Measurements from ENCODE around the gene WDR18.
A peak's percentile ranks its signal among the peaks of the same experiment; 100 is the strongest.

WDR18 gene

DNA sequence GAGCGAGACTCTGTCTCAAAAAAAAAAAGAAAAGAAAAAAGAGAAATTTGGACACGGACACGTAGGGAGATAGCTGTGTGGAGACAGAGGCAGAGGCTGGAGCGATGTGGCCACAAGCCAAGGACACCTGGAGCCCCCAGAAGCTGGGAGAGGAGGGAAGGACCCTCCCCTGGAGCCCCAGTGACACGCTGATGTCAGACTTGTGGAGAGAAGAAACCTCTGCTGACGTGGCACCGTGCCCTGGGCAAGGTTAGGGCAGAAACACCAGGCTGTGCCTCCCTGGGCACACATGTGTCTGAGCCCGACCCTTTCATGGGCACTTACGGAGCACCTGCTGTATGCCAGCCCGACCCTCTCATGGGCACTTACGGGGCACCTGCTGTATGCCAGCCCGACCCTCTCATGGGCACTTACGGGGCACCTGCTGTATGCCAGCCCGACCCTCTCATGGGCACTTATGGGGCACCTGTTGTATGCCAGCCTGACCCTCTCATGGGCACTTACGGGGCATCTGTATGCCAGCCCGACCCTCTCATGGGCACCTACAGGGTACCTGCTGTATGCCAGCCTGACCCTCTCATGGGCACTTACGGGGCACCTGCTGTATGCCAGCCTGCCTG lies 40.5 kb upstream of the WDR18 start:
- Histone ChIP-seq H3K9ac (ENCODE audit: low read length) (no peak overlapping the region), H3K27ac (ENCODE audit: low read depth, low read length) (no peak overlapping the region), H3K4me1 (ENCODE audit: control insufficient read depth, insufficient read depth, low read length) (no peaks in the 10 kb centered on the region), H3K27me3 (ENCODE audit: control insufficient read depth, insufficient read depth, low read length) (no peaks in the 10 kb centered on the region), H3K9me3 (ENCODE audit: control insufficient read depth, insufficient read depth, low read depth, low read length) (no peaks in the 10 kb centered on the region), H3K4me3 (ENCODE audit: low read depth, low read length) (no peak overlapping the region), H3K36me3 (ENCODE audit: control insufficient read depth, insufficient read depth, low read length) (peaks cover 53% of the 10 kb centered on the region)

DNA sequence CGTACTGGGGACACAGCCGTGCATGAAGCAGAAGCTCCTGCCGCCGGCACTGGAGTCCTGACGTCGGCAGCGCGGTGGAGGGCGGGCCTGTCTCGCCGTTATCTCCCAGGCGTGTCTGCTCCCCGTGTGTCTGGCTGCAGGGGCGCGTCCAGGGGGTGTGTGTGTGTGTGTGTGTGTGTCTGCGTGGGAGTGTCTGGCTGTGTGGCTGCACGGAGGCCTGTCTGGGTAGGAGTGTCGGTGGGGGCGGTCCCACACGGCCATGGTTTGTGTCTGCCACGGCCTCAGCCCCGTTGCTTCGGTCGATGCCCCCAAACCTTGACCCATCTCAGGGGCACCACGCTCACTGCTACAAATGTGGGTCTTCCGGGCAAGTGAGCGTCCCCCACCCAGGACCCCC lies 40.0 kb upstream of the WDR18 start:
- Histone ChIP-seq H3K9ac (ENCODE audit: low read length) (no peak overlapping the region), H3K27ac (ENCODE audit: low read depth, low read length) (no peak overlapping the region), H3K9me3 (ENCODE audit: control insufficient read depth, insufficient read depth, low read depth, low read length) (no peaks in the 10 kb centered on the region), H3K27me3 (ENCODE audit: control insufficient read depth, insufficient read depth, low read length) (no peaks in the 10 kb centered on the region), H3K4me1 (ENCODE audit: control insufficient read depth, insufficient read depth, low read length) (no peaks in the 10 kb centered on the region), H3K36me3 (ENCODE audit: control insufficient read depth, insufficient read depth, low read length) (peaks cover 52% of the 10 kb centered on the region), H3K4me3 (ENCODE audit: low read depth, low read length) (no peak overlapping the region)

DNA sequence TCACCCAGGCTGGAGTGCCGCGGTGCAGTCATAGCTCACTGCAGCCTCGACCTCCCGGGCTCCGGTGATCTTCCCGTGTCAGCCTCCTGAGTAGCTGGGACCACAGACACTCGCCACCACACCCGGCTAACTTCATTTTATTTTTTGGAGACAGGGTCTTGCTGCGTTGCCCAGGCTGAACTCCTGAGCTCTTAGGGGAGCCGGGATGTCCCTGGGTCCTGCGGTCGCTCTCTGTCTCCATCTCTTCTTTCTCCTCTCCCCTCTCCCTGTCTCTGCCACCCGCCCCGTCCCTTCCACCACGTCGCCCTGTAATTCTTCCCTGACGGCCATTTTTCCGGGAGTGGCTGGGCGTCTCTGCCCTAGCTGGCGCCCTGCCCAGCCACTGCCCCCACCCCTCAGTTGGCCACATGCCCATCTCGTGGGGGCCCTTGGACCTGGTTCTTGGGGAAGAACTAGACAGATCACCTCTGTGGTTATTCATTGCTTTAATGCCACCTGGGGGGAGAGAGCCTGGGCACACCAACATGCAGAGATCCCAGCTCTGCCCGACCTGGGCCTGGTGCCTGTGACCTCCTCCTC lies 39.4 kb upstream of the WDR18 start:
- H3K27me3 ChIP-seq (ENCODE audit: control insufficient read depth, insufficient read depth, low read length): no peaks in the 10 kb centered on the region
- H3K4me1 ChIP-seq (ENCODE audit: control insufficient read depth, insufficient read depth, low read length): no peaks in the 10 kb centered on the region
- no peak overlapping the region for H3K27ac ChIP-seq (ENCODE audit: low read depth, low read length)
- no peak overlapping the region for H3K9ac ChIP-seq (ENCODE audit: low read length)
- H3K4me3 ChIP-seq (ENCODE audit: low read depth, low read length): no peak overlapping the region
- H3K9me3 ChIP-seq (ENCODE audit: control insufficient read depth, insufficient read depth, low read depth, low read length): no peaks in the 10 kb centered on the region
- H3K36me3 ChIP-seq (ENCODE audit: control insufficient read depth, insufficient read depth, low read length): peaks cover 46% of the 10 kb centered on the region

DNA sequence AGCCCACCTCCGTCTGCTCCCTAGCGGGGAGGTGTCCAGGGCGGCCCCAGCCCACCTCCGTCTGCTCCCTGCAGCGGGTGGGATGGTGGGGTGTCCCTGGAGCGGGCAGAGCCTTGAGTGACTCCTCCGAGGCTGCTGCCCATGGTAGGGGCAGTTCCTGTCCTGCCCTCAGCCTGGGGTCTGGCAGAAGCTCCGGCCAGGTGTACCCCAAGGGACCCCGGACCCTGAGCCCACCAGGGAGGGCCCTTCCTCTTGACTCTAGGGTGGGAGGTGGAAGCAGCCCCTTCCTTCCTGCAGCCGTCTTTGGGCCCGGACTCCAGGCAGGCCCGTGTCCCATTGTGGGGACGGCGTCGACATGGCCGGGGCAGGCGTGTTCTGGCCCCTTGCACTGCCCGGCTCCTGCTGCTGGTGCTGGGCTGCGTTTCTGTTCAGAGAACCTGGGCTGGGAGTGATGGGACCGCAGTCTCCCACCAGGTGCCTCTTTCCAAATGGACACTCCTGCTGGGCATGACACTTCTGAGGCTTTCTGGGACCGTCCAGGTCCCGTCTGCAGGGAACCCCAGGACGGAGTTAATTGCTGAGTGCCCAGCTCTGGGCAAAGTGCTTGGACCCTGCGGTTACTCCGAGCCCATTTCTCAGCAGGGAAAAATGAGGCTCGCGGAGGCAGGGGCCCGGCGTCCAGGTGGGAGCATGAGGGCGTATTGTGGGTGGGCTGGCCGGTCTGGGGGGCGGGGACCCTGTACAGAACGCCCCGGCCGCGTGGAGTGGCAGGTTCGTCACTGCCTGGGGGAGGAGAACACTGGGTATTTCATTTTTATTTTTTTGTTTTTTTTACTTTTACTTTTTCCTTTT lies 38.5 kb upstream of the WDR18 start:
- no peaks in the 10 kb centered on the region for H3K4me1 ChIP-seq (ENCODE audit: control insufficient read depth, insufficient read depth, low read length)
- H3K36me3 ChIP-seq (ENCODE audit: control insufficient read depth, insufficient read depth, low read length): peaks cover 41% of the 10 kb centered on the region

DNA sequence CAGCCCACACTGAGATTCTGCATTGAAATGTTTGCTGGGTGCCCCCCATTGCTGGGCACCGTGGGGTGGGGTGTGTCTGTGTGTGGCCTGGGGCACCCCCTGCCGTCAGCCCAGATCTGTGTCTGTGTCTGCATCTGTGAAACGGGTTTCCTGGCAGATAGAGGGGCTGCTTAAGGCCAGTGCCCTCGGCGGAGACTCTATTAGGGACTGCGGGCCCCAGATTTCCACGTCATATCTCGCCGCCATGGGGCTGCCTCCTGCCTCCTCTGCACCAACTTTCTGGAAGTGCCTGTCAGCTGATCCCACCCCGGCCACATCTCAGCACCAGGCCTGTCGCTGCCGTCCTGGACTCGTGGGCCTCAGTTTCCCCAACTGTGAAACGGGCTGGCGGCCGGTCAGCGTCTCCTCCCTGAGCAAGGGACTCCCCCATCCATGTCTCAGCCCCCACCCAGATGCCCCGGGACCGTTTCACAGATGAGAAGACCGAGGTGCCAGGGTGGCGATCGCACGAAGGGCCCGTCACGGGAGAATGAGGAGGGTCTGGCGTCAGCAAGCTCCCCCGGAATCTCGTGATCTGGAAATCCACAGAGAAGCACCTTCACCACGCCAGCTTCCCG lies 36.9 kb upstream of the WDR18 start:
- H3K9ac ChIP-seq (ENCODE audit: low read length): no peak overlapping the region
- no peaks in the 10 kb centered on the region for H3K9me3 ChIP-seq (ENCODE audit: control insufficient read depth, insufficient read depth, low read depth, low read length)
- H3K27me3 ChIP-seq (ENCODE audit: control insufficient read depth, insufficient read depth, low read length): no peaks in the 10 kb centered on the region
- H3K4me1 ChIP-seq (ENCODE audit: control insufficient read depth, insufficient read depth, low read length): no peaks in the 10 kb centered on the region
- H3K36me3 ChIP-seq (ENCODE audit: control insufficient read depth, insufficient read depth, low read length): peaks cover 29% of the 10 kb centered on the region
- no peak overlapping the region for H3K4me3 ChIP-seq (ENCODE audit: low read depth, low read length)
- no peak overlapping the region for H3K27ac ChIP-seq (ENCODE audit: low read depth, low read length)

More for the DNA sequence above, 38.5 kb upstream of the WDR18 start:
- Histone ChIP-seq H3K27ac (ENCODE audit: low read depth, low read length) (no peak overlapping the region), H3K4me3 (ENCODE audit: low read depth, low read length) (no peak overlapping the region), H3K27me3 (ENCODE audit: control insufficient read depth, insufficient read depth, low read length) (no peaks in the 10 kb centered on the region), H3K9ac (ENCODE audit: low read length) (no peak overlapping the region), H3K9me3 (ENCODE audit: control insufficient read depth, insufficient read depth, low read depth, low read length) (no peaks in the 10 kb centered on the region)

DNA sequence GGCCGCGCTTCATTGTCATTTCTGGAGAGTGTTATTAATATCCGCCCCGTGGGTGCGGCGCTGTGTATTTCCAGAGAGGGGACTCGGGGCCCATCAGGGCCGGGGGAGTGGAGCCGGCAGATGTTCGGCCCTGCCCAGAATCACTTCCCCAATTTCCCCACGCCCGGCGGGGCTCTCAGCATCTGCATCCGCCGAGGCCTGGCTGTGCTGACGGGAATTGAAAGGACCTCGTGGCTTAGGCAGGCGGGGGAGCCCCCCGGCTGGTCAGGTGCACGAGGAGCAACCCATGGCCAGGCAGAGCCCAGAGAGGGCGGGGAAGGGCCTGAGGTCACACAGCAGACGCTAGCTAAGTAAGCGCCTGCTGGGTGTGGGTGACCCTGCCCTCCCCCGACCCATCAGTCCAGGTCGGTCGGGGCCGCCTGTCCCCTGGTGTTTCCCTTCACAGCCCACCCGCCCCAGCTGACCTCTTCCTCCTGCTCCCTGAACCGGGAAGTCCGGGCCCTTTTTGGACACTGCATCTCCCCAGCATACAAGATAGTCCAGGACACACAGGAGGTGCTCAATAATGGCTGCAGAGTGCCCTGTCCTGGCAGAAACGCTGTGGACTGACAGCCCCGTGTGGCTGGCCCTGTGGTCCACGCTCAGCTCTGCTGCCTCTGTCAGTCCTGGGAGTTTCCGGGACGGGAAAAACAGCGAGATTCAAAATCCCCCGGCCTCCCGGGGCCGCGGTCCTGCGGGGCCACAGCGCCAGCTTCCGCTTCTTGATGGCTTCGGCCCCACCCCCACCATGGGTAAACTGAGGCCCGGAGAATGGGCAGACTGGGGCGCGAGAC lies 36.2 kb upstream of the WDR18 start:
- Histone ChIP-seq H3K36me3 (ENCODE audit: control insufficient read depth, insufficient read depth, low read length) (peaks cover 22% of the 10 kb centered on the region), H3K27me3 (ENCODE audit: control insufficient read depth, insufficient read depth, low read length) (no peaks in the 10 kb centered on the region), H3K4me3 (ENCODE audit: low read depth, low read length) (no peak overlapping the region), H3K9me3 (ENCODE audit: control insufficient read depth, insufficient read depth, low read depth, low read length) (no peaks in the 10 kb centered on the region), H3K9ac (ENCODE audit: low read length) (no peak overlapping the region), H3K4me1 (ENCODE audit: control insufficient read depth, insufficient read depth, low read length) (peaks cover 6% of the 10 kb centered on the region; the same call in 1 of the 2 replicates), H3K27ac (ENCODE audit: low read depth, low read length) (no peak overlapping the region)

DNA sequence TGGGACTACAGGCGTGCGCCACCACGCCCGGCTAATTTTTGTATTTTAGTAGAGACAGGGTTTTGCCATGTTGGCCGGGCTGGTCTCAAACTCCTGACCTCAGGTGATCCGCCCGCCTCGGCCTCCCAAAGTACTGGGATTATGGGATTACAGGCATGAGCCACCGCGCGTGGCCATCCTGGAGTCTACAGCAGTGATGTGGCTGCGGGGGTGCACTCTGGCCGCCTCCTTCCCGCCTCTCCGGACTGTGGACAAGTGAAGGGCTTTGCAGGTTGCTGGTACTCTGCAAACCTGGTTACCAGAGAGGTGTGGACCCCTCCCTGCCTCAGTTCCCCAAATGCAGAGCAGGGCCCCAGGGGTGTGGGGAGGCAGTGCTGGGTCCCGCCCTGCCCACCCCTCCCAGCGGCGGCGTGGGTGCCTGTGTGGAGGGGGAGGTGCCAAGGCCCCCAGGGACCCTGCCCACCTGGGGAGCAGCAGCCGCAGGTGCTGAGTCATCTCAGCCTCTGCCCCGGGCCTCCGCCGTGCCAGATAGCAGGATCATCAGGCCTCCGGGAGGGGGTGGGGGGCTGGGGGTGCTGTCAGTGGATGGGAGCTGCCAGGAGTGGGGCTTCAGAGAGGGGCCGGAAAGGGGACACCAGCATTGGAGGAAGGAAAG lies 35.2 kb upstream of the WDR18 start:
- no peak overlapping the region for H3K4me3 ChIP-seq (ENCODE audit: low read depth, low read length)
- H3K4me1 ChIP-seq (ENCODE audit: control insufficient read depth, insufficient read depth, low read length): peaks cover 15% of the 10 kb centered on the region
- no peak overlapping the region for H3K9ac ChIP-seq (ENCODE audit: low read length)
- no peaks in the 10 kb centered on the region for H3K27me3 ChIP-seq (ENCODE audit: control insufficient read depth, insufficient read depth, low read length)
- H3K9me3 ChIP-seq (ENCODE audit: control insufficient read depth, insufficient read depth, low read depth, low read length): no peaks in the 10 kb centered on the region
- H3K36me3 ChIP-seq (ENCODE audit: control insufficient read depth, insufficient read depth, low read length): peaks cover 16% of the 10 kb centered on the region
- H3K27ac ChIP-seq (ENCODE audit: low read depth, low read length): no peak overlapping the region

DNA sequence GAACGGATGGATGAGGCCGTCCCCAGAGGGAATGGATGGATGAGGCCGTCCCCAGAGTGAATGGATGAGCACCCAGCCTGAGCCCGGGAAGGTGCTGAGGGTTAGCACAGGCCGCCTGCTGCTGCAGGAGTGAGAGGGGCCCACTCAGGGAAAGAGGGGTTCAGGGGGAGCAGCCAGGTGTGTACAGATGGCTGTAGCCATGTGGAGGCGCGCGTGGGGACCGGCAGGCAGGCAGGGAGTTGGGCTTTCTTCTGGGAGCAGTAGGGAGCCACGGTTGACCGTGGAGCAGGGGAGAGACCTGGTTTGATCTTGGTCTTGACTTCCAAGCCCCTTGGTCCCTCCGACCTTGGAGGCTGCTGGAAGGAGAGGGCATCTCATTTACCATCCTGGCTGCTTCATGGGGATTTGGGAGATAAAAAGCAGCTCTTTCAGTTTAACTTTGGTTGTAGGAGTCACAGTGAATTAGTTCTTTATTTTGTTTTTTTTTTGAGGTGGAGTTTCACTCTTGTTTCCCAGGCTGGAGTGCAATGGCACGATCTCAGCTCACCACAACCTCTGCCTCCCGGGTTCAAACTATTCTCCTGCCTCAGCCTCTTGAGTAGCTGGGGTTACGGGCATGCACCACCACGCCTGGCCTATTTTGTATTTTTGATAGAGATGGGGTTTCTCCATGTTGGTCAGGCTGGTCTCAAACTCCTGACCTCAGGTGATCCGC lies 33.6 kb upstream of the WDR18 start:
- H3K36me3 ChIP-seq (ENCODE audit: control insufficient read depth, insufficient read depth, low read length): peaks cover 15% of the 10 kb centered on the region
- H3K9ac ChIP-seq (ENCODE audit: low read length): no peak overlapping the region
- H3K9me3 ChIP-seq (ENCODE audit: control insufficient read depth, insufficient read depth, low read depth, low read length): no peaks in the 10 kb centered on the region
- no peak overlapping the region for H3K27ac ChIP-seq (ENCODE audit: low read depth, low read length)
- no peaks in the 10 kb centered on the region for H3K27me3 ChIP-seq (ENCODE audit: control insufficient read depth, insufficient read depth, low read length)
- peaks cover 31% of the 10 kb centered on the region for H3K4me1 ChIP-seq (ENCODE audit: control insufficient read depth, insufficient read depth, low read length)
- no peak overlapping the region for H3K4me3 ChIP-seq (ENCODE audit: low read depth, low read length)

DNA sequence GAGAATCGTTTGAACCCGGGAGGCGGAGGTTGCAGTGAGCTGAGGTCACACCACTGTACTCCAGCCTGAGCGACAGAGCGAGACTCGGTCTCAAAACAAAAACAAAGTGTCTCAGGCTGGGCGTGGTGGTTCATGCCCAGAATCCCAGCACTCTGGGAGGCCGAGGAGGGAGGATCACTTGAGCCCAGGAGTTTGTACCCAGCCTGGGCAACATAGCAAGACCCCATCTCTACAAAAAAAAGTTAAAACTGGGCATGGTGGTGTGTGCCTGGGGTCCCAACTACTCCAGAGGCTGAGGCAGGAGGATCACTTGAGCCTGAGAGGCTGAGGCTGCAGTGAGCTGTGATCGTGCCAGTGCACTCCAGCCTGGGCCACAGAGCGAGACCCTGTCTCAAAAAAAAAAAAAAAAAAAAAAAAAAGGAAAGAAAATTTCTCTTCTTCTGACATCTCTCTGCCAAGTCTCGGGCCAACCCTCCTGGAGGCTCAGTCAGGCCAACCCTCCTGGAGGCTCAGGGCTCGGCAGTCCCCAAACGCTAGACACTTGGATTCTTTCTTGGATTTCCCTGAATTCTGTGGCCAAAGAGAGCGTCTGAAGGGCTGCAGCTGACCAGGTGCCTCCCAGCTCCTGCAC lies 32.0 kb upstream of the WDR18 start:
- Histone ChIP-seq H3K4me1 (ENCODE audit: control insufficient read depth, insufficient read depth, low read length) (peaks cover 45% of the 10 kb centered on the region), H3K4me3 (ENCODE audit: low read depth, low read length) (no peak overlapping the region; the same call in 1 of the 2 replicates), H3K9ac (ENCODE audit: low read length) (peak overlapping the region; percentile 68), H3K27me3 (ENCODE audit: control insufficient read depth, insufficient read depth, low read length) (no peaks in the 10 kb centered on the region), H3K36me3 (ENCODE audit: control insufficient read depth, insufficient read depth, low read length) (peaks cover 13% of the 10 kb centered on the region), H3K9me3 (ENCODE audit: control insufficient read depth, insufficient read depth, low read depth, low read length) (no peaks in the 10 kb centered on the region), H3K27ac (ENCODE audit: low read depth, low read length) (peak overlapping the region; percentile 96)

Measured in HUES6 (cell line).